Measurements from ENCODE around the gene RPP25L.

DNA sequence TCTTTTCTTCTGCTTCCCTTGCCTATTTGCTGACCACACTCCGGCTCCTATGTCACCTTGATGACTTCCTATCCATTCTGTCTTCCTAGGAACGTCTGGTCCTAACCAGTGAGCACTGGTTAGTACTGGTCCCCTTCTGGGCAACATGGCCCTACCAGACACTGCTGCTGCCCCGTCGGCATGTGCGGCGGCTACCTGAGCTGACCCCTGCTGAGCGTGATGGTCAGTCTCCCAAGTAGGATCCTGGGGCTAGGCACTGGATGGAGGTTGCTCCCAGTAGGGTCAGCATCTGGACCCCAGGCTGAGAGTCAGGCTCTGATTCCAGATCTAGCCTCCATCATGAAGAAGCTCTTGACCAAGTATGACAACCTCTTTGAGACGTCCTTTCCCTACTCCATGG lies 36.8 kb upstream of the RPP25L start:
- TF ChIP-seq, protein P1, sequence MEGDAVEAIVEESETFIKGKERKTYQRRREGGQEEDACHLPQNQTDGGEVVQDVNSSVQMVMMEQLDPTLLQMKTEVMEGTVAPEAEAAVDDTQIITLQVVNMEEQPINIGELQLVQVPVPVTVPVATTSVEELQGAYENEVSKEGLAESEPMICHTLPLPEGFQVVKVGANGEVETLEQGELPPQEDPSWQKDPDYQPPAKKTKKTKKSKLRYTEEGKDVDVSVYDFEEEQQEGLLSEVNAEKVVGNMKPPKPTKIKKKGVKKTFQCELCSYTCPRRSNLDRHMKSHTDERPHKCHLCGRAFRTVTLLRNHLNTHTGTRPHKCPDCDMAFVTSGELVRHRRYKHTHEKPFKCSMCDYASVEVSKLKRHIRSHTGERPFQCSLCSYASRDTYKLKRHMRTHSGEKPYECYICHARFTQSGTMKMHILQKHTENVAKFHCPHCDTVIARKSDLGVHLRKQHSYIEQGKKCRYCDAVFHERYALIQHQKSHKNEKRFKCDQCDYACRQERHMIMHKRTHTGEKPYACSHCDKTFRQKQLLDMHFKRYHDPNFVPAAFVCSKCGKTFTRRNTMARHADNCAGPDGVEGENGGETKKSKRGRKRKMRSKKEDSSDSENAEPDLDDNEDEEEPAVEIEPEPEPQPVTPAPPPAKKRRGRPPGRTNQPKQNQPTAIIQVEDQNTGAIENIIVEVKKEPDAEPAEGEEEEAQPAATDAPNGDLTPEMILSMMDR (IDR thresholded peaks at IDR 0.05; ENCODE audit: insufficient read depth, low read length): no peak
- no peak for TF ChIP-seq POLR2AphosphoS5 (IDR thresholded peaks at IDR 0.05; ENCODE audit: low read depth)
- TF ChIP-seq, protein P2, sequence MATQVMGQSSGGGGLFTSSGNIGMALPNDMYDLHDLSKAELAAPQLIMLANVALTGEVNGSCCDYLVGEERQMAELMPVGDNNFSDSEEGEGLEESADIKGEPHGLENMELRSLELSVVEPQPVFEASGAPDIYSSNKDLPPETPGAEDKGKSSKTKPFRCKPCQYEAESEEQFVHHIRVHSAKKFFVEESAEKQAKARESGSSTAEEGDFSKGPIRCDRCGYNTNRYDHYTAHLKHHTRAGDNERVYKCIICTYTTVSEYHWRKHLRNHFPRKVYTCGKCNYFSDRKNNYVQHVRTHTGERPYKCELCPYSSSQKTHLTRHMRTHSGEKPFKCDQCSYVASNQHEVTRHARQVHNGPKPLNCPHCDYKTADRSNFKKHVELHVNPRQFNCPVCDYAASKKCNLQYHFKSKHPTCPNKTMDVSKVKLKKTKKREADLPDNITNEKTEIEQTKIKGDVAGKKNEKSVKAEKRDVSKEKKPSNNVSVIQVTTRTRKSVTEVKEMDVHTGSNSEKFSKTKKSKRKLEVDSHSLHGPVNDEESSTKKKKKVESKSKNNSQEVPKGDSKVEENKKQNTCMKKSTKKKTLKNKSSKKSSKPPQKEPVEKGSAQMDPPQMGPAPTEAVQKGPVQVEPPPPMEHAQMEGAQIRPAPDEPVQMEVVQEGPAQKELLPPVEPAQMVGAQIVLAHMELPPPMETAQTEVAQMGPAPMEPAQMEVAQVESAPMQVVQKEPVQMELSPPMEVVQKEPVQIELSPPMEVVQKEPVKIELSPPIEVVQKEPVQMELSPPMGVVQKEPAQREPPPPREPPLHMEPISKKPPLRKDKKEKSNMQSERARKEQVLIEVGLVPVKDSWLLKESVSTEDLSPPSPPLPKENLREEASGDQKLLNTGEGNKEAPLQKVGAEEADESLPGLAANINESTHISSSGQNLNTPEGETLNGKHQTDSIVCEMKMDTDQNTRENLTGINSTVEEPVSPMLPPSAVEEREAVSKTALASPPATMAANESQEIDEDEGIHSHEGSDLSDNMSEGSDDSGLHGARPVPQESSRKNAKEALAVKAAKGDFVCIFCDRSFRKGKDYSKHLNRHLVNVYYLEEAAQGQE (IDR thresholded peaks at IDR 0.05; ENCODE audit: insufficient replicate concordance, low read depth): no peak
